Urinary bladder (tissue), 4 donors: ENCODE data around the gene AKT3. TPM values are rescaled to one million over a fixed set of nuclear protein-coding genes. Genes with fewer than 3 reads are reported as not detected.

ENCODE experiments used
- DNase-seq: peaks from one replicate; pipeline ENCODE4 v3.0.0-alpha.2; 2015; ENCODE audit errors: extremely low spot score
- H3K27ac ChIP-seq: one replicate; pipeline ENCODE4 v1.5.1; 2013; ENCODE audit warnings: low read depth, mild to moderate bottlenecking, moderate library complexity
- H3K36me3 ChIP-seq: one replicate; pipeline ENCODE4 v1.6.1; 2013; ENCODE audit warnings: mild to moderate bottlenecking, moderate library complexity; ENCODE audit not compliant: insufficient read depth
- H3K4me1 ChIP-seq: one replicate; pipeline ENCODE4 v1.6.1; 2013; ENCODE audit warnings: mild to moderate bottlenecking, moderate library complexity; ENCODE audit not compliant: insufficient read depth
- H3K4me3 ChIP-seq: one replicate; pipeline ENCODE4 v1.5.1; 2013; ENCODE audit warnings: low read depth, low read length
- WGBS: extraction: QIAGEN DNeasy Blood & Tissue Kit; methylation state at CpG from one replicate; pipeline ENCODE4 v1.1.7; 2013; 5-methylcytosine and 5-hydroxymethylcytosine counted together
- polyA plus RNA-seq: library from polyadenylated mRNA; stranded (reverse); fragments of 200-250 nt; gene quantifications from one replicate; pipeline ENCODE4 v1.2.3, GENCODE V29; 2013
- total RNA-seq: library from RNA; depleted of rRNA; stranded (reverse); fragments of >200 nt; gene quantifications from one replicate; pipeline ENCODE4 v1.2.3, GENCODE V29; 2014
- donor health status: healthy with polysubstance abuse.
- donor health status: healthy.

Gene AKT3
- total and polyA plus RNA-seq, 2 donors, result 43.0 to 94.3 TPM

DNA sequence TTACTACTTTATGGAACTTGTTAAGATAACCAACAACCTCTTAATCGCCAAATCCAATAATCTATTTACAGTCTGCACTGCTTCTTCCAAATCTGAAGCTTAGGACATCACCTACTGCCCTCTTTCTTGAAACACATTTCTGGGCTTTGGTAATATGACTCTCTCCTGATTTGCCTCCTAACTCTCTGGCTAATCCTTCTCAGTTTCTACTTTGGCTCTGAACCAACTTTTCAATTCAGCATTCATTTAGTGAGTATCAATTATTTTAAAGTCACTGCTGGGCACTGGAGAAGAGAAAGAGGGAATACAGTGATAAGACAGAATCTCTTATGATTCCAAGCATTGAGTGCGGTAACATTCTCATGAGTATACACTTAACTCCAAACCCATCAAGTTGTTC is 275.0 kb downstream of the AKT3 start:
- no peaks in the 10 kb centered on the region for H3K4me1 ChIP-seq
- H3K4me3 ChIP-seq, result no peak overlapping the region
- no peak overlapping the region for H3K27ac ChIP-seq
- no peak for DNase-seq
- H3K36me3 ChIP-seq, result no peaks in the 10 kb centered on the region
- WGBS, result 86% methylated on average over 2 of the region's 2 CpGs

DNA sequence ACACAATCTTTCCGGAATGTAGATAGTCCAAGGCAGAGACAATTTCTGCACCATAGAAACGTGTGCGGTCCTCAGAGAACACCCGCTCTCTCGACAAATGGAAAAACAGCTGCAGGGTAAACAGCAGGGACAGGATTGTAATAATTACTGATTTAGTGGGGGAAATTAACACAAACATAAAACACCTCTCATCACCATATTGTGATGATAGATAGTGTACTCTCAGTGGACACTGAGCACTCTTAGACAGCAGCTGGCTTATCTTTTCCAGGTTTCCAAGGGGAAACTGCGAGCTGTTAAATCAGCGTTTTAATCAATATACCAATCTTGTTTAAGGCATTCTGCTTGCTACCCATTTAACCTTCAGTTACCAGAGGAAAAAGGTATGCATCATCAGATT is 277.1 kb downstream of the AKT3 start:
- no peaks in the 10 kb centered on the region for H3K36me3 ChIP-seq
- no peak overlapping the region for H3K27ac ChIP-seq
- DNase-seq, result no peak
- no peak overlapping the region for H3K4me3 ChIP-seq
- WGBS, result 90% methylated on average over 7 of the region's 7 CpGs
- no peaks in the 10 kb centered on the region for H3K4me1 ChIP-seq

DNA sequence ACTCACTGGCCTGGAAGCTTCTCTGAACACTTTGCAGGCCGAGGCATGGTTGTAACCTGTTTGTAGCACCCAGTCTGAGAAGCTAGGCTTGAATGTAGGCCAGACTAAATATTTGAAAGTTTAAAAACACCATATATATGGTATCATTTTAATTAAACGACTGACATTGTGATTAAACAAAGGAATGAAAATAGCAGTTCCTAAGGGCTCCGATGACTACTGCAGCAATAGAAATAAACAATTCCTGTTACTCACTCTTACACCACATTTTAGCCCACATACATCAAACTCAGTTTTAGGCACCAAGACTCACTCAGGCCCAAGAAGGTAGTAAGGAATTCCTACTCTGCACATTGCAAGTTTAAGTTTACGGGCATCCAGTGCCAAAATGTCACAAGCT is 281.2 kb downstream of the AKT3 start:
- Histone ChIP-seq H3K4me3 (no peak overlapping the region), H3K4me1 (no peaks in the 10 kb centered on the region), H3K36me3 (no peaks in the 10 kb centered on the region), H3K27ac (no peak overlapping the region)
- 60% methylated on average over 4 of the region's 4 CpGs for WGBS
- no peak for DNase-seq

DNA sequence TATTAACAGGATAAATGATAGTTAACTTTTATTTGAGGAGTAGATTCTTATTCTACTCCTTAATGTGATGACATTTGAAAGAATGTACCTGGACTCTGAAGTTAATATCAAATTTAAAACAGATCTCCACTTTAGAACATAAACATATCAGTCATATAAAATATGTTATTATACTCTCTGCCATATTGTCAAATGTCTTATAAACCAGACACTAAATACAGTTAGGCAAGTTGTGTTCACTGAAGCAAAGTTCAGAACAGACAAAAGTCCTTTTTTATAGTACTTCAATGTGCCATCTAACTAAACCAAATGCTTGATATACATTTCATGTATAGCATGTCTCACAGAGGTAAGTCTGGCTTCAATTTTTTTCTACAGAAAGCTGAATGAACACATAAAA is 285.2 kb downstream of the AKT3 start:
- H3K36me3 ChIP-seq, result no peaks in the 10 kb centered on the region
- H3K4me3 ChIP-seq, result no peak overlapping the region
- DNase-seq, result no peak
- H3K27ac ChIP-seq, result no peak overlapping the region
- no peaks in the 10 kb centered on the region for H3K4me1 ChIP-seq

DNA sequence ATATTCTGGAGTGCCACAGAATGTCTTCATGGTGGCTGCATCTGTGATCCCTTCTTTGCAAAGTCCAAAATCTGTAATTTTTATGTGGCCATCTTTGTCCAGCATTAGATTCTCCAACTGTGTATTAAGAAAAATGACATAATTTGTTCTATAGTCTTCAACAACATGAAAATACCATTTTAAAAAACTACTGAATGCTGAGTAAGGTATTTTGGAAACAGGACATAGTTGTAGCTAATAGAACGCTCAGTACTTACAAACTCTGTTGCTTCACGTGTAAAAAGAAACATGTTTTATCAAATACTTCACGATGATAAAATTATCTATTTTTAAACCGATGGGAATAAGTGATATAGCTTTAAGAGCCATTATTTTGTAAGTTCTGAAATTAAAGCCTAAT is 286.3 kb downstream of the AKT3 start:
- H3K4me1 ChIP-seq, result no peaks in the 10 kb centered on the region
- H3K36me3 ChIP-seq, result no peaks in the 10 kb centered on the region
- no peak overlapping the region for H3K27ac ChIP-seq
- no peak overlapping the region for H3K4me3 ChIP-seq
- 92% methylated on average over 4 of the region's 4 CpGs for WGBS
- no peak for DNase-seq

DNA sequence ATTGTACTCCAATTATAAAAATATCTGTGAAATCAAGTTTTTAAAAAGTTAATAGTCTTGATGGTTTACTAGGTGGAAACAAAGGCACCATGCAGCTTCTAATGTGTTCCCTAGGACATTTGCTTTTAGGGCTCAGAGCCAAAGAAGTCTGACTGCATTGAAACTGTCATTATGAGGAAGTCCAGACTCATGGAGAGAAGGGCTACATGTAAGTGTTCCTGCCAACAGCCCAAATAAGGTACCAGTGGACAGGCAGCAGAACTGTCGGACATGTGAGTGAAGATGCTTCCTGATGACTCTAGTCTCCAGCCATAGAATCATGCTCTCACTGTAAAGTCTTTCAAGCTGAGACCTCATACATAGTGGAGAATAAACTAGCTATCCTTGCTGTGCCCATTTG is 287.6 kb downstream of the AKT3 start:
- DNase-seq, result no peak

DNA sequence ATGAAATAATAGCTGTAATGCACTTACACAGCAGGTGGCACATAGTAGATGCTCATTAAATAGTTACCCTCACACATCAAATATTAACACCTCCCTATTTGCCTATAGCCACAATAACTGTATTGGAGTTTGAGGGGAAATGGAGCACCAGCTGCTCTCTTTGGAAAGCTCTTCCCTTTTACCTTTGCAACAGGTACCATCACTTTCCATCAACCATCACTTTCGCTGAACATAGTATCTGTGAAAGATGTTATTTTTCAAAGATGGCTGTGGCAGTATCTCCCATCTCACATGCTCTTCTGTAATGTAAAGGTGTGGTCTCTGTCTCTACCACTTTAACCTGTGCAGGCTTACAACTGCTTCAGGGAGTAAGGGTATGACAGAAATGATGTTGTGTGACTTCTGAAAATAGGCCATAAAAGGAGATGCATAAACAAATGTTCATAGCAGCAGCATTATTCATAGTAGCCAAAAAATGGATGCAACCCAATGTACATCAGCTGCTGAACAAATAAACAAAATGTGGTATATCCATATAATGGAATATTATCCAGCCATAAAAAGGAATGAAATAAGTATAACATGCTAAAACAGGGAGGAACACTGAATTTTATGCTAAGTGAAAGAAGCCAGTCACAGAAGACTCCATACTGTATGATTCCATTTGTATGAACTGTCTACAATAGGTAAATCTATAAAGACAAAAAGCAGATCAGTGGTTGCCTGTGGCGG is 288.3 kb downstream of the AKT3 start:
- Histone ChIP-seq H3K4me3 (no peak overlapping the region), H3K4me1 (no peaks in the 10 kb centered on the region), H3K36me3 (no peaks in the 10 kb centered on the region), H3K27ac (no peak overlapping the region)
- no peak for DNase-seq
- WGBS, result 99% methylated on average over 2 of the region's 2 CpGs

More for the DNA sequence above, 287.6 kb downstream of the AKT3 start:
- H3K4me1 ChIP-seq, result no peaks in the 10 kb centered on the region
- no peak overlapping the region for H3K27ac ChIP-seq
- 63% methylated on average over 1 of the region's 1 CpG for WGBS
- H3K36me3 ChIP-seq, result no peaks in the 10 kb centered on the region
- H3K4me3 ChIP-seq, result no peak overlapping the region

DNA sequence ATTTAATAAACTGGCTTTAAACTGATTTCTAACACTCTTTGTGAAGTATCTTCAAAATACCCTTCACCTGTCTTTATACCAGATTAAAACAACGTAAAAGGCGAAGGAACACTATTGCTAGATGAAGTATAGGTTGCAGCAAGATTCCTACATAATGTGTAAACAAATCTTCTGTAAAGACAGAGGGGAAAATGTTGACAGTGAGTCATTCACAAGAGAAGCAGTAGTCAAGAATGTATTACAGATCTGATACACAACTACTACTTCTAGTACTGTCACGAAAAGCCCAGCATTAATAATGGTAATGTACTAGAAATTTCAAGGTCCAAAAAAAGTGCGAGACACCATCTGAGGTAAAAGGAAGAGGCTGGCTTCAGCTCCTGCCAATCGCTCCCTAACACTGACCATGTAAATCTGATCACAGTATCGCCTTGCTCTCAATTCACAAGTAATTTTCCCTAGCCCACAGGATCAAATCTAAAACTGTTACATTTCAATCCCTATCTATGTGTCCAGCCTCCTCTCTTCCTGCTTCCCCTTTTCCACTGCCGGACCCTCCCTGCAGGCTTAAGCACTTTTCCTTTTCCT is 290.4 kb downstream of the AKT3 start:
- DNase-seq, result no peak
- 80% methylated on average over 7 of the region's 7 CpGs for WGBS
- no peaks in the 10 kb centered on the region for H3K4me1 ChIP-seq
- H3K4me3 ChIP-seq, result peak overlapping the region; percentile 4
- no peak overlapping the region for H3K27ac ChIP-seq
- no peaks in the 10 kb centered on the region for H3K36me3 ChIP-seq

DNA sequence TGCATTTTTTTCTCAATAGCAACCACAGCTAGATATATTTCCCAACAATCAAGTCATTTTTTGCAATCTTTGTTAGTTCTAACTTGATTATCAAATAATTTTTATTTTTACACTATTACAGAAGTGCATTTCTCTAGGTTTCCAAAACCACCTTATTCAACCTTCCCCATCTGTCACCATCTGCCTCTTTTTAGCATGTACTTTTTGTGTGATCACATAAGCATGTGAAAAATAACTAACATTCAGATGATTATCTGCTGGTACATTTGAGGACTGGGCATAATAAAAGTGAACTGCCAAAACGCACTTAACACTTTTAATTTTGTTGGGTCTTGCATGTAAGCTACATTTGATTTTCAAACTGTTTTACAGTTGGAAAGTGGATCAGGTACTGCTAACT is 291.5 kb downstream of the AKT3 start:
- no peak for DNase-seq
- WGBS, result 91% methylated on average over 1 of the region's 1 CpG
- Histone ChIP-seq H3K4me3 (no peak overlapping the region), H3K4me1 (no peaks in the 10 kb centered on the region), H3K36me3 (no peaks in the 10 kb centered on the region), H3K27ac (no peak overlapping the region)

DNA sequence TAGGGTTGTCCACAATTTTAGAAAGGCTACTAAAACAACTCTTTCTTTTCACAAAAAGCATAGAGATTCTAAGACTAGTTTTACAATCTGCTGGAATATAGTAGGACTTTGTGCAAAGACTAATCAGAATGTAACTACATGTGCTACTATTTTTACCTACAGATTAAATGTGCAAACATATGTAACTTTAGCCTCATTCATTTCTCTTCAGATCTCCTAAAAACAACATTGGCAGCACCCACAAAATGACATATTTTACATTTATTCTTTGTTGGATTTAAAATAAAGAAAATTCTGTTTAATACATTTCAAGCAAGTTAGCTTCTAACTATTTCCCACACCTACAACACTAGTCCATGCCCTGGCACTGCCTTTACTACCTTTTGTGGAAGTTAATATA is 292.2 kb downstream of the AKT3 start:
- DNase-seq, result no peak
- H3K4me1 ChIP-seq, result no peaks in the 10 kb centered on the region

DNA sequence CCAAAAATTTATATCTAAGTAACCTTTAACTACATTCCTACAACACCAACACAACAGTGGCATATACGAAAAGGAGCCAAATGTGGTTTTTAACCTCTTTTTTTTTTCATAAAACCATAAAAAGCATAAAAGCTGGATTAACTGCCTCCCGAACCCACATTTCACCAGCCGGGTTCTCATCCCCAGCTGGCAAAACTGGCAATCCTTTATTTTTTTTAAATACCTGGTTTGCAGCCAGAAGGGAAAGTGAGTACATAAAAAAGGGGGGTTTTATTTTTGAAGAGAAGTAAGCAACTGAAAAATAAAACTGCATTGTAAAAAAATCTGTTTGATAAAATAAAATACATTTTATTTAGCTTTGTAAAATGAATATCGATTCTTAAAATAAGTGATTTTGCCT is 295.4 kb downstream of the AKT3 start:
- no peaks in the 10 kb centered on the region for H3K36me3 ChIP-seq
- no peak overlapping the region for H3K4me3 ChIP-seq
- DNase-seq, result no peak
- H3K27ac ChIP-seq, result no peak overlapping the region
- H3K4me1 ChIP-seq, result no peaks in the 10 kb centered on the region
- WGBS, result 94% methylated on average over 4 of the region's 4 CpGs

More for the DNA sequence above, 292.2 kb downstream of the AKT3 start:
- no peaks in the 10 kb centered on the region for H3K36me3 ChIP-seq
- no peak overlapping the region for H3K27ac ChIP-seq
- no peak overlapping the region for H3K4me3 ChIP-seq

DNA sequence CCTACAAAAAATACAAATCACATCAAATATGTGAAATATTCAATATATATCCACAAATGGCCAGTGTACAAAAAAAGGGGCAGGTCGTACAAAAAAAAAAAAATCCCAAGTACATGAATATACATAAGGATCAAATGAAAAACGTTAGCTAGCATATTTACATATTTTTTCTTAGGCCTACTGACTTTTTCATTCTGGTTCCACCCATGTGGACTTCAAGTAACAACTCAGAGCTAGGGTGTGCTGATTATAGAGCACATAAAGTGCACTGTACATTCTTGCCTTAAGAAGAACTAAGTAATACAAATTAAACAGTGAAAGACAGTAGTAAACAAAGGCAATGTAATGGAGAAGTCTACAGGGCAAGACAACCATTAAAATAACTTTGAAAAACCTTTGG is 297.0 kb downstream of the AKT3 start:
- 67% methylated on average over 2 of the region's 2 CpGs for WGBS
- DNase-seq, result no peak
- Histone ChIP-seq H3K4me3 (no peak overlapping the region), H3K36me3 (no peaks in the 10 kb centered on the region), H3K4me1 (no peaks in the 10 kb centered on the region), H3K27ac (no peak overlapping the region)

DNA sequence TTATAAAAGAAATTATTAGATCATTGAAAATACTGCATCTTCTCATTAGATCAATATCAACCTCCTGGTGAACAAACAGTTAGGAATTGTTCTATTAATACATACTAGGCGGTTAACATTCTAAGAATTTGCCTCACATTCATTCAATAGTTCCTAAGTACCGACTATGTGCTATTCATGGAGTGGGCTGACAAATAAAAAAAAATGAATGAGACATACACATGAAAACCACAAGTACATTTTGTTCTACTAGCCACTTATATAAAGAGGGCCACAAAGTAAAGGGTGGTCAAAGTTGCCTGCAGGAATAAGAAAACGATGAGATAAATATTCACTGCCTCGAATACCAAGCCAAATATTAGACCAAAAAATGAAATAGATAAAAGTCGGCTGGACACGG is 299.8 kb downstream of the AKT3 start:
- H3K4me1 ChIP-seq, result no peaks in the 10 kb centered on the region
- H3K36me3 ChIP-seq, result no peaks in the 10 kb centered on the region
- H3K4me3 ChIP-seq, result no peak overlapping the region
- WGBS, result 94% methylated on average over 6 of the region's 6 CpGs
- DNase-seq, result no peak
- no peak overlapping the region for H3K27ac ChIP-seq

DNA sequence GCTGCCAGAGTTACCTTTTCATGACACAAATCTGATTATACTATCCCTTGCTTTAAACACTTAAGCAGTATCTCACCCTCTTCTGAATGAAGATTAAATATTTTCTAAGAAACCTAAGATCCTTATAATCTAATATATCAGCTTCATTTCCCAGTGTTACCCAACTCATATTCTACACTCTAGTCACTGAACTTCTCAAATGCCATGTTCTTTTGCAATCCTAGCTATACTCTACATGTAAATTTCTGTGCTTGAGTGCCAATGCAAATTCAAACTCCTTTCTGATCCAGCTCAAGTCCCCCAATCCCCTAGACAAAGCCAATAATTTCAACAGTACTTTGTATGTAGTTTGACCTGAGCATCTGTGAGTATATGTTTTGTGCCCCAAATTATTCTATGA is 300.3 kb downstream of the AKT3 start:
- DNase-seq, result no peak
- H3K4me1 ChIP-seq, result no peaks in the 10 kb centered on the region
- H3K4me3 ChIP-seq, result no peak overlapping the region
- no peaks in the 10 kb centered on the region for H3K36me3 ChIP-seq
- H3K27ac ChIP-seq, result no peak overlapping the region

DNA sequence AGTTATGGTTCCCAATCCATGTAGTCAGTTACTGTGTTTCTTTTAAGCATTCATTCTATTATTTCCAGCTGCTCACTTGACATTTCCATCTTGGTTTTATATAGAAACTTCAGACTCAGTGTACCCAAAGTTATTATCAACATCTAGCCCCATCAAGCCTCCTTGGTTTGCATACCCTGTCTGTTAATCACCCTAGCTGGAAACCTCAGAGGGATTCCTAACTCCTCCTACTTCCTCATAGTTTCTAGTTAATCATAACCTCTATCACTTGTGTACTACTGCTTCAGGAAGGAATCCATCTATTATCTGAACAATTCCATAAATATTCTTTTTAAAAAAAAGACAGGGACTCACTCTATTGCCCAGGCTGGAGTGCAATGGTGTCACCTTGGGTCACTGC is 300.9 kb downstream of the AKT3 start:
- DNase-seq, result no peak
- no peak overlapping the region for H3K4me3 ChIP-seq
- H3K27ac ChIP-seq, result no peak overlapping the region
- H3K4me1 ChIP-seq, result no peaks in the 10 kb centered on the region
- H3K36me3 ChIP-seq, result peaks cover 2% of the 10 kb centered on the region
